Measurements from ENCODE around the gene CECR2. TPM values are rescaled to one million over a fixed set of nuclear protein-coding genes. Genes with fewer than 3 reads are reported as not detected.

Gene CECR2
- total and polyA plus RNA-seq, 4 experiments from 2014 or later, result not detected

- DNase-seq, result no peak
- ChIA-PET CTCF (ENCODE audit: partially characterized antibody) (interaction anchor here (0.6 to 1.3 kb wide), 2 partner anchors 9 to 223 kb away, joined by 3 read pairs; no protein-coding TSS in a partner anchor), POLR2A (ENCODE audit: partially characterized antibody) (no interaction called here)
- Mint-ChIP-seq H3K36me3 (no peaks in the 10 kb centered on the region), H3K4me1 (no peaks in the 10 kb centered on the region), H3K4me3 (no peak overlapping the region), H3K27ac (peak overlapping the region in 2 of 7 donors; percentile 8 to 38), H3K27me3 (peaks cover 34 to 38% of the 10 kb centered on the region in 2 donors), H3K9me3 (no peaks in the 10 kb centered on the region)
- no peak overlapping the region for H3K4me3 ChIP-seq (ENCODE audit: low read length in 2 of 2)
- H3K27me3 ChIP-seq (ENCODE audit: insufficient read depth, low read length), result no peaks in the 10 kb centered on the region
- no peaks in the 10 kb centered on the region for H3K4me1 ChIP-seq (ENCODE audit: insufficient read depth, low read length)
- H3K9me3 ChIP-seq (ENCODE audit: control insufficient read depth in 1 of 2, low read length in 2 of 2), result no peaks in the 10 kb centered on the region
- no peak overlapping the region for H3K27ac ChIP-seq (ENCODE audit: low read depth, low read length)
- intact Hi-C loops (cut with micrococcal nuclease), result no loop called here
- no peaks in the 10 kb centered on the region for H3K36me3 ChIP-seq (ENCODE audit: insufficient read depth, low read length)
These were observed 106.3 kb downstream of the CECR2 start for GRCh38 chr22:17475318-17476230.

- Mint-ChIP-seq H3K36me3 (no peaks in the 10 kb centered on the region), H3K9me3 (no peaks in the 10 kb centered on the region), H3K4me3 (no peak overlapping the region), H3K27me3 (peaks cover 29 to 33% of the 10 kb centered on the region in 2 donors), H3K4me1 (no peaks in the 10 kb centered on the region), H3K27ac (no peak overlapping the region)
- no peak overlapping the region for H3K27ac ChIP-seq (ENCODE audit: low read depth, low read length)
- DNase-seq, result no peak
- intact Hi-C loops (cut with micrococcal nuclease), result no loop called here
- no peaks in the 10 kb centered on the region for H3K9me3 ChIP-seq (ENCODE audit: control insufficient read depth in 1 of 2, low read length in 2 of 2)
- ChIA-PET CTCF (ENCODE audit: partially characterized antibody) (no interaction called here), POLR2A (ENCODE audit: partially characterized antibody) (no interaction called here)
- H3K27me3 ChIP-seq (ENCODE audit: insufficient read depth, low read length), result no peaks in the 10 kb centered on the region
- no peaks in the 10 kb centered on the region for H3K36me3 ChIP-seq (ENCODE audit: insufficient read depth, low read length)
- H3K4me3 ChIP-seq (ENCODE audit: low read length in 2 of 2), result no peak overlapping the region
- no peaks in the 10 kb centered on the region for H3K4me1 ChIP-seq (ENCODE audit: insufficient read depth, low read length)
These were observed 107.6 kb downstream of the CECR2 start for GRCh38 chr22:17476838-17477237.

- Mint-ChIP-seq H3K4me3 (no peak overlapping the region), H3K27me3 (peaks cover 29 to 33% of the 10 kb centered on the region in 2 donors), H3K9me3 (no peaks in the 10 kb centered on the region), H3K27ac (no peak overlapping the region), H3K36me3 (no peaks in the 10 kb centered on the region), H3K4me1 (no peaks in the 10 kb centered on the region)
- H3K27ac ChIP-seq (ENCODE audit: low read depth, low read length), result no peak overlapping the region
- no peaks in the 10 kb centered on the region for H3K36me3 ChIP-seq (ENCODE audit: insufficient read depth, low read length)
- ChIA-PET POLR2A (ENCODE audit: partially characterized antibody) (no interaction called here), CTCF (ENCODE audit: partially characterized antibody) (no interaction called here)
- no peak overlapping the region for H3K4me3 ChIP-seq (ENCODE audit: low read length in 2 of 2)
- no peaks in the 10 kb centered on the region for H3K27me3 ChIP-seq (ENCODE audit: insufficient read depth, low read length)
- no peaks in the 10 kb centered on the region for H3K9me3 ChIP-seq (ENCODE audit: control insufficient read depth in 1 of 2, low read length in 2 of 2)
- intact Hi-C loops (cut with micrococcal nuclease), result no loop called here
- DNase-seq, result no peak
- no peaks in the 10 kb centered on the region for H3K4me1 ChIP-seq (ENCODE audit: insufficient read depth, low read length)
These were observed 108.2 kb downstream of the CECR2 start for GRCh38 chr22:17477391-17477833.

- Histone ChIP-seq H3K9me3 (ENCODE audit: control insufficient read depth in 1 of 2, low read length in 2 of 2) (no peaks in the 10 kb centered on the region), H3K4me3 (ENCODE audit: low read length in 2 of 2) (no peak overlapping the region), H3K27ac (ENCODE audit: low read depth, low read length) (no peak overlapping the region), H3K36me3 (ENCODE audit: insufficient read depth, low read length) (no peaks in the 10 kb centered on the region), H3K4me1 (ENCODE audit: insufficient read depth, low read length) (no peaks in the 10 kb centered on the region), H3K27me3 (ENCODE audit: insufficient read depth, low read length) (no peaks in the 10 kb centered on the region)
- Mint-ChIP-seq H3K9me3 (no peaks in the 10 kb centered on the region), H3K4me1 (no peaks in the 10 kb centered on the region), H3K27me3 (peaks cover 24 to 33% of the 10 kb centered on the region in 2 donors), H3K27ac (no peak overlapping the region), H3K4me3 (no peak overlapping the region), H3K36me3 (no peaks in the 10 kb centered on the region)
- intact Hi-C loops (cut with micrococcal nuclease), result no loop called here
- ChIA-PET POLR2A (ENCODE audit: partially characterized antibody) (no interaction called here), CTCF (ENCODE audit: partially characterized antibody) (no interaction called here)
- no peak for DNase-seq
These were observed 109.9 kb downstream of the CECR2 start for GRCh38 chr22:17479135-17479534.

GRCh38 chr22:17481424-17481823 lies 112.2 kb downstream of the CECR2 start:
- H3K4me1 ChIP-seq (ENCODE audit: insufficient read depth, low read length), result no peaks in the 10 kb centered on the region
- no peak overlapping the region for H3K27ac ChIP-seq (ENCODE audit: low read depth, low read length)
- intact Hi-C loops (cut with micrococcal nuclease), result no loop called here
- Mint-ChIP-seq H3K27me3 (peaks cover 14 to 23% of the 10 kb centered on the region in 2 donors), H3K36me3 (no peaks in the 10 kb centered on the region), H3K4me3 (no peak overlapping the region), H3K27ac (no peak overlapping the region), H3K9me3 (no peaks in the 10 kb centered on the region), H3K4me1 (no peaks in the 10 kb centered on the region)
- no peaks in the 10 kb centered on the region for H3K27me3 ChIP-seq (ENCODE audit: insufficient read depth, low read length)
- DNase-seq, result no peak
- ChIA-PET POLR2A (ENCODE audit: partially characterized antibody) (no interaction called here), CTCF (ENCODE audit: partially characterized antibody) (interaction anchor here (0.7 kb wide), 1 partner anchor 310 kb away, joined by 3 read pairs; no protein-coding TSS in a partner anchor)
- no peaks in the 10 kb centered on the region for H3K36me3 ChIP-seq (ENCODE audit: insufficient read depth, low read length)
- no peak overlapping the region for H3K4me3 ChIP-seq (ENCODE audit: low read length in 2 of 2)
- no peaks in the 10 kb centered on the region for H3K9me3 ChIP-seq (ENCODE audit: control insufficient read depth in 1 of 2, low read length in 2 of 2)

GRCh38 chr22:17483688-17484372 lies 114.6 kb downstream of the CECR2 start:
- intact Hi-C loops (cut with micrococcal nuclease), result no loop called here
- Histone ChIP-seq H3K27me3 (ENCODE audit: insufficient read depth, low read length) (no peaks in the 10 kb centered on the region), H3K27ac (ENCODE audit: low read depth, low read length) (no peak overlapping the region), H3K4me1 (ENCODE audit: insufficient read depth, low read length) (no peaks in the 10 kb centered on the region), H3K9me3 (ENCODE audit: control insufficient read depth in 1 of 2, low read length in 2 of 2) (no peaks in the 10 kb centered on the region), H3K4me3 (ENCODE audit: low read length in 2 of 2) (no peak overlapping the region), H3K36me3 (ENCODE audit: insufficient read depth, low read length) (no peaks in the 10 kb centered on the region)
- H3K4me1 Mint-ChIP-seq, result no peaks in the 10 kb centered on the region
- H3K4me3 Mint-ChIP-seq, result no peak overlapping the region
- no peaks in the 10 kb centered on the region for H3K36me3 Mint-ChIP-seq
- no peak for DNase-seq
- CTCF ChIA-PET (ENCODE audit: partially characterized antibody), result interaction anchor here (1.1 kb wide), 1 partner anchor 18 kb away, joined by 4 read pairs; no protein-coding TSS in a partner anchor
- peaks cover 3 to 7% of the 10 kb centered on the region in 2 donors for H3K27me3 Mint-ChIP-seq
- POLR2A ChIA-PET (ENCODE audit: partially characterized antibody), result no interaction called here
- H3K27ac Mint-ChIP-seq, result no peak overlapping the region
- no peaks in the 10 kb centered on the region for H3K9me3 Mint-ChIP-seq

GRCh38 chr22:17484608-17485007 lies 115.3 kb downstream of the CECR2 start:
- intact Hi-C loops (cut with micrococcal nuclease), result no loop called here
- Mint-ChIP-seq H3K27ac (no peak overlapping the region), H3K27me3 (peaks cover 3% of the 10 kb centered on the region in 2 donors), H3K4me3 (no peak overlapping the region), H3K9me3 (no peaks in the 10 kb centered on the region), H3K36me3 (no peaks in the 10 kb centered on the region), H3K4me1 (no peaks in the 10 kb centered on the region)
- H3K27ac ChIP-seq (ENCODE audit: low read depth, low read length), result no peak overlapping the region
- H3K9me3 ChIP-seq (ENCODE audit: control insufficient read depth in 1 of 2, low read length in 2 of 2), result no peaks in the 10 kb centered on the region
- H3K4me3 ChIP-seq (ENCODE audit: low read length in 2 of 2), result no peak overlapping the region
- ChIA-PET POLR2A (ENCODE audit: partially characterized antibody) (no interaction called here), CTCF (ENCODE audit: partially characterized antibody) (no interaction called here)
- DNase-seq, result no peak
- H3K27me3 ChIP-seq (ENCODE audit: insufficient read depth, low read length), result no peaks in the 10 kb centered on the region
- H3K4me1 ChIP-seq (ENCODE audit: insufficient read depth, low read length), result no peaks in the 10 kb centered on the region
- no peaks in the 10 kb centered on the region for H3K36me3 ChIP-seq (ENCODE audit: insufficient read depth, low read length)

All from CD4-positive, alpha-beta memory T cell (primary cell).